NCI-H748 treated with DMSO at 0.1 percent for 48 hours (cell line): ENCODE data around the gene MBD5.

Experiments used
- DNase-seq: peaks from one replicate; lab custom pipeline; 2025; lab: John Stamatoyannopoulos, UW

The MBD5 gene

GRCh38 chr2:148122788-148123187 is 101.9 kb downstream of the MBD5 start:
- no peak for DNase-seq

GRCh38 chr2:148124271-148124670 is 103.4 kb downstream of the MBD5 start:
- DNase-seq, result no peak

DNA sequence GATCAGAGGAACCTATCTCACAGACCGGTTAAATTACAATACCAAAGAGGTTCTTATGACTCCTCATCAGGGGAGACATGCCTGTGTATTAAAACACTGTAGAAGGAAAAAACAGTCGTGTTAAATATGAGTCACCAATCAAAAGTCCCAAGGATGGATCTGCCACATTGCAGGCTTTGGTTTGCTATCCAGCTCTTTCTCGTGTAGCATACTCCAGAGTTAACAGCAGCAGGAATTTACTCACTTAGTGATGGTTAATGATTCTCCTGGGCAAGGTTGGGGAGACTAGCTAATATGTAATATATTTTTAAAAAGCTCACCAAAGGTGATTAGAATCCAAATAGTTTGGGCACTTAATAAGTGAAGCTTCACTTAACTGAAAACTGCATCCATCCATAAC is 109.7 kb downstream of the MBD5 start:
- DNase-seq, result no peak

GRCh38 chr2:148132412-148132811 is 111.5 kb downstream of the MBD5 start:
- no peak for DNase-seq

DNA sequence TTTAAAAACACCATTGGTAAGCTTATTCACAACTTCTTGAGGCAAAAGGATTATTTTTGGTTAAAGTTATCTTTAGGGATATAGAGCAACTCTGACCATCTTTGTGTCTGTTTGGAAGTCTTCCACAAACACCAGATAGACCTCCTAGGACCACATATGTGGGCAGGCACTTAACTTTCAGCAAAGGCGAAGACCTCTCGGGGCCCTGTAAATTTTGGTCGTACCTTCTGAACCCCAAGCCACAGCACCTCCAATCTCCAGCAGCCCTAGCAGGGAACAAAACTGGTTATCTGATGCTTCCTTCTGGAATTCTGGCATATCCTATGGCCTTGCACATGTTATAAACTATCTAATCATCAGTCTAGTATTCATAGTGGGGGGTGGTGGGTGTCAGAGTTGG is 114.8 kb downstream of the MBD5 start:
- DNase-seq, result no peak

DNA sequence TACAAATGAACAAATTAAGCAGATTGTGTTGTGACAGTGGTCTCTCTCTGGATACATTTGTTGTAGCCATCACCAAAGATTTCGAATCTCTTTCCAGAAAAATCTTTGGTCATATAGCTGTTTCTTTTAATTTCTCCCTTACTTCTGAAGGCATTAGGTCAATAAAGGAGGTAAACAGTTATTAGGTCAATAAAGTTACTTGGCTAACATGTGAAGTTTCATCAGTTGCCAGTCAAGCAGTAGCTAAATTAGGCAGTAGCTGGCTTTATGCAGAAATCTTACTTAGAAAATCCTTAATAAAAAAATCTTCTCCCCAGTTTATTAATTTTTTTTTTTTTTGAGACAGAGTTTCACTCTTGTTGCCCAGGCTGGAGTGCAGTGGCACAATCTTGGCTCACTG is 115.5 kb downstream of the MBD5 start:
- DNase-seq, result no peak

GRCh38 chr2:148161909-148162435 is 141.1 kb downstream of the MBD5 start:
- DNase-seq, result no peak

DNA sequence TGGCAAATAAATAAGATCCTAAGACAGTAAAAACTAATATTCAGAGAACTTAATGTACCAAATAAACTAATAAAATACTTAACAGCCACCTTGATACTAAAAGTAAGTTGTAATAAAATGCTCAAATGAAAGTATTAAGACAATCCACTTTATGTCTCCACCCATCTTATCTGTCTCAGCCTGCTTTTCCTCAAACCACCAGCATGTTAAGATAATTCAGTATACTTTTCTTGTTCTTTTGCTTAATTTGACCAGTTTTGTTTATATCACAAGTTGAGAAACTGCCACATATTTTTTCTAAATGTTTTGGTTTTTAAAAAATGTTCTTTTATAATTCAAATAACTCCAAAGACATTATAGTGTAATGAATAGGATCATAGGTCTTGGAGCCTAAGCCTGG is 142.0 kb downstream of the MBD5 start:
- DNase-seq, result no peak

DNA sequence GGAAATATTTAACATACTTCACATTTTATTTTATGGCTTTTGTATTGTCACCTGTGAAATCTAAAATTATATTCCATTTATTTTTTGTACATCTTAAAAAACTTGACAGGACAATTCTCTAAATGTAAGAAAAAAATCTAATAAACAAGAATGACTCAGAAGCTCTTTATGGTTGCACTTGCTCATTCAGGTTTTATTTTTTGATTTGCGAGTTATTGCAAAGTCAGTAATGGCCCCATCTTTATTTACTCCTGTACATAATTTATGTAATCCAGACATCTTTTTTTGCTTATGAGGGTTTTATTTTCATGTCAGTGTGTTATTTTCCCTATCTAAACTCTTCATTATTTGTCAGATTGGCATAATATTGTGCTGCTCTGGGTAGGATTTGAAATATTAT is 145.1 kb downstream of the MBD5 start:
- DNase-seq, result no peak

DNA sequence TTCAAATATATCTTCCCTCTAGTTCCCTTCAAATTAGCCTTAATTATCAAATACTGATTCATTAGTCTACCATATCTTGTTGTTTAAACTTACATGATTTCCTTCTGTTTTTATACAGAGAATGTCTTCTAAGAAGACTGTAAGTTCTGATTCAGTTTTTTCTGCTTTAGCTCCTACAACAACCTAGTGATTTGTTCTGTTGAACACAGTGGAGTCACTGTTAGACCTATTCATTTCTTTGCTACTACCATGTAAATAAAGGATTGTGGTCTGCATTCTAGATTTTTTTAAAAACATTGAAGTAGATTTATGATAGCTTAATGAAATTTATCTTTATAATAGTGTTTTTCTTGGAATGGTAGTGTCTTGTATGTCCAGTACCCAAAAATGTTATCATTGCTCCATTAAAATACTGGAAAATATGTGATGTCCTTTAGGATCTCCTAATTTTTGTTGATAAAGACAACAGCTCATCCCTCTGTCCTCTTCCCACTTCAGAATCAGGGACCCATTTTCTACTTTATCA is 146.4 kb downstream of the MBD5 start:
- no peak for DNase-seq

- no peak for DNase-seq
Observed at GRCh38 chr2:148167855-148168254, 147.0 kb downstream of the MBD5 start.

GRCh38 chr2:148172131-148172753 is 151.4 kb downstream of the MBD5 start:
- no peak for DNase-seq

- DNase-seq, result no peak
Observed at GRCh38 chr2:148173168-148173567, 152.3 kb downstream of the MBD5 start.

GRCh38 chr2:148177559-148177958 is 156.7 kb downstream of the MBD5 start:
- DNase-seq, result no peak

GRCh38 chr2:148179724-148180123 is 158.8 kb downstream of the MBD5 start:
- no peak for DNase-seq

DNA sequence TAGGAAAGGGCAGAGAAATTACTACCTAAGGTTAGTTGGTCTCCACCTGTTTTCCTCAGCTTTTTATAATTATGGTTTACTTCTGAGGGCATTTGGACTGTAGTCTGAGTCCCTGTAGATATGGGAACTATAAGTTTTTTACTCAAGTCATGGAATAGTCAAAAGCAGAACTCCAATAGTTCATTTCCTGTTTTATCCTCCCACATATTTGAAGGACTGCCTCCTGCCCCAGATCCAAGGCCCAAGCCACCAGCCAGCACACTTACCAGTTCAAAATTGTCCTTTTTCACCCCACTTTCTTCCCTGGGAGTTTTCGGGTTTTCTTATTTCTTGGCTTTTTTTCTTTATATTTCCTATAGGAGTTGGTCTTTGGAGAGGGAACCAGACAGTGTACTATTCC is 164.1 kb downstream of the MBD5 start:
- DNase-seq, result no peak

DNA sequence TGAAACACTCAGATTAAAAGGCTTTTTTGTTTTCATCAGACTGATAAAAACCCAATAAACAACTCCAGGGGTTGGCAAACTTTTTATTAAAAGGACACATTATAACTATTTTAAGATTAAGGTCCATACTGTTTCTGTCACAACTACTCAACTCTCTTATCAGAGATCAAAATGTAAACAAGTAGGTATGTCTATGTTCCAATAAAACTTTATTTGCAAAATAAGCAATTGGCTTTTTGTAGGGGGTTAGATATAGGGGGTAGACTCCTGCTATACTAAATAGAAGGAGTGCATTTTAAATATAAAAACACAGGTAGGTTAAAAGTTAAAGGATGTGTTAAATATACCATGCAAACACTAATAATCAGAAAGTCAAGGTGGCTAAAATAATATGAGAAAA is 174.0 kb downstream of the MBD5 start:
- DNase-seq, result no peak

DNA sequence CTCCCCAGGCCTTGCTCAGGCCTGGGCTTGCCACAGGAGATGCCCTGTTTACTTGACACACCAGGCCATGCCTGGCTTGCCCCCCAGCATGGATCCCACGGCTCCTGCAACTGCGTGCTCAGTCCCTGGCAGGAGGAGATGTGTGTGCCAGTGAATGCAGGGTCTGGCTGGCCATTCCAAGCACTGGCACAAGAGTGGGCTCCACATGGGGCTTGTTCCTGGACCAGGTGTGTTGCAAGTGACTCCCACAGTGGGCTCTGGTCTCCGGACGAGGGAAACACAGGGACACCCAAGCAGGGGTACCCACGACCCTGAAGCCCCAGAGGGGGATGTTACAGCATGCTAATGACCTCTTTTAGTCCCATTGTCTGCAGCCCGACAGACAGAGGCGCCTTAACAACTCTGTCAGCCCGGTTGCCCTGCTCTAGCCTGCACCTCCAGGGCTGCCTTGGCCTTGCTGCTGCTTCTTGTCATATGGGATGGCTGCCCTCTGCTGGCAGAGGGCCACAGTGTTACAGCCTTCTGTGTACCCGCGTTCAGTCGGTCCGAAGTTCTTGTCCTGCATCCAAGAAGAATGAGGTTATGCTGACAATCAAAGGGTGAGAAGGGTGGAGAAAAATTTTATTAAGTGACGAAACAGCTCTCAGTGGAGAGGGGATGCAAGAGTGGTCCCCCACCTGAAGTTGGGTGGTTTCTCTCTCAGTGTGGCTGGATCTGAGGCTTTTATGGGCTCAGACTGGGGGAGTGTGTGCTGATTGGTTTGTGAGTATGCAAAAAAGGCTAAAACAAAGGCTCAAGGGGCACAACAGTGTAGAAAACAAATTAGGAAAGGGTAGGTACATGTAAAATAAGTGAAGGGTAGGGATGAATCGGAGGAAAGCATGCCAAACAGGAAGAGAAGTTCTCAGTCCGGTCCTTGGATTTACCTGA is 180.4 kb downstream of the MBD5 start:
- no peak for DNase-seq

- no peak for DNase-seq
Observed at GRCh38 chr2:148202237-148202636, 181.3 kb downstream of the MBD5 start.

DNA sequence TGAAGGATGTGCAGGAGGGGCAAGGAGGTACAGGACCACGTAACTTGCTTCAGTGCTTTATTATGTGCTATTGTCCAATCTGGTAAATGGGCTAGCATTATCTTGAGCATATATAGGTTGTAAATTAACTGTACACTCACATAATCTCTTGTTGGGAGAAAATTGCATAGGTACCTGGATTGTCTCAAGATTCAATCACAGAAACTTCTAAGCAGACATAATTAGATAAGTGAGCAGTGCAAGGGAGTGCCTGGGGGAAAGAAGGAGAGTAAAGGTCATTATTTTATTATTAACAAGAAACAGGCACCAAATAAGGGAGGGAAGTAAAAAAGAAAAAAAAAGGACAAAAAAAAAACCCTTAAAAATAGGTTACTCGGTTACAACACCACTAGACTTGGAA is 186.2 kb downstream of the MBD5 start:
- DNase-seq, result no peak

DNA sequence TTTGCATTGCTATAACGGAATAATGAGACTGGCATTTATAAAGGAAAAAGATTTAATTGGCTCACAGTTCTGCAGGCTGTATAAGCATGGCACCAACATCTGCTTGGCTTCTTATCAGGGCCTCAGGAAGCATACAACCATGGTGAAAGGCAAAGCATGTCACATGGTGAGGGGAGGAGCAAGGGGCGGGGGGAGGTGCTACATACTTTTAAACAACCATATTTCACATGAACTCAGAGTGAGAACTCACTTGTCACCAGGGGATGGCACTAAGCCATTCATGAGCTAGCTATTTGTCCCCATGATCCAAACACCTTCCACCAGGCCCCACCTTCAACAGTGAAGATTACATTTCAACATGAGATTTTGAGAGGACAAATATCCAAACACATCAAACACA is 188.7 kb downstream of the MBD5 start:
- DNase-seq, result no peak

GRCh38 chr2:148218326-148219075 is 197.6 kb downstream of the MBD5 start:
- DNase-seq, result no peak
